Measurements from ENCODE around the gene TMEM47. TPM values are rescaled to one million over a fixed set of nuclear protein-coding genes. Genes with fewer than 3 reads are reported as not detected.

Gene TMEM47
- total and polyA plus RNA-seq, 2 of the 8 experiments (the other 6 are each of a cell fraction or from before 2014, with no cell fraction given), result 24.8 to 28.5 TPM

GRCh38 chrX:34584781-34585180, 72.3 kb downstream of the TMEM47 start:
- no peak overlapping the region for H4K5ac ChIP-seq (ENCODE audit: insufficient read length, low read depth, low read length)

More at GRCh38 chrX:34584781-34585180, 72.3 kb downstream of the TMEM47 start:
- no peak overlapping the region for H2BK5ac ChIP-seq (ENCODE audit: low read depth, low read length)
- H3K9ac ChIP-seq (replicated peaks in 1 of 4; ENCODE audit: extremely low read depth in 1 of 4, low read depth in 3 of 4, low read length in 3 of 4), result no peak overlapping the region
- no peak overlapping the region for H3K4ac ChIP-seq (replicated peaks; ENCODE audit: insufficient read length, low read depth, low read length)
- H3K36me3 ChIP-seq (ENCODE audit: control insufficient read depth in 2 of 4, insufficient read depth in 4 of 4, low read length in 3 of 4), result no peaks in the 10 kb centered on the region
- no peak overlapping the region for H2BK120ac ChIP-seq (replicated peaks; ENCODE audit: low read depth, low read length)
- no peak overlapping the region for H2AK5ac ChIP-seq (ENCODE audit: low read depth, low read length)
- no peak overlapping the region for H2AFZ ChIP-seq (ENCODE audit: low read length)
- no peak overlapping the region for H2BK15ac ChIP-seq (ENCODE audit: low read length)
- H3K79me1 ChIP-seq (ENCODE audit: low read depth, low read length), result no peaks in the 10 kb centered on the region
- no peak overlapping the region for H3K4me2 ChIP-seq (ENCODE audit: insufficient read depth in 1 of 2, low read depth in 2 of 2, low read length in 2 of 2)
- no peak overlapping the region for H3K27ac ChIP-seq (ENCODE audit: low read depth, low read length)
- no peaks in the 10 kb centered on the region for H3K27me3 ChIP-seq (replicated peaks in 1 of 4; ENCODE audit: control insufficient read depth in 3 of 4, extremely low read depth in 1 of 4, insufficient read depth in 3 of 4, low read length in 3 of 4)
- H3K9me3 ChIP-seq (ENCODE audit: insufficient read depth in 2 of 2, low read depth in 1 of 2, low read length in 1 of 2), result no peaks in the 10 kb centered on the region
- H4K20me1 ChIP-seq (replicated peaks in 1 of 2; ENCODE audit: control insufficient read depth in 1 of 2, insufficient read depth in 2 of 2, low read length in 2 of 2), result no peaks in the 10 kb centered on the region
- no peak overlapping the region for H2BK12ac ChIP-seq (ENCODE audit: low read depth, low read length)
- no peak overlapping the region for H4K91ac ChIP-seq (replicated peaks; ENCODE audit: insufficient read length, low read length)
- H3K14ac ChIP-seq (ENCODE audit: insufficient read length), result no peak overlapping the region
- H3K23ac ChIP-seq (ENCODE audit: insufficient read length), result no peak overlapping the region
- POLR2A ChIA-PET (ENCODE audit: partially characterized antibody), result no interaction called here
- H3K18ac ChIP-seq (ENCODE audit: extremely low read depth, low read length), result no peak overlapping the region
- CTCF ChIA-PET (ENCODE audit: partially characterized antibody), result interaction anchor here (1.3 kb wide), 1 partner anchor 63 kb away, joined by 3 read pairs; no protein-coding TSS in a partner anchor
- no peak for FAIRE-seq
- no peak overlapping the region for H3K4me3 ChIP-seq (ENCODE audit: extremely low read depth in 1 of 4, insufficient read depth in 2 of 4, low read depth in 3 of 4, low read length in 4 of 4)
- no peak overlapping the region for H3K56ac ChIP-seq (replicated peaks; ENCODE audit: insufficient read length, low read depth, low read length)
- H4K8ac ChIP-seq (ENCODE audit: extremely low read depth, insufficient read depth, low read length), result no peak overlapping the region
- WGBS, 2 experiments (ENCODE audit: extremely low coverage in 1 of 2, insufficient coverage in 1 of 2, insufficient read length in 1 of 2, insufficient replicate concordance in 2 of 2, low coverage in 1 of 2, low lambda C conversion rate in 2 of 2, missing lambda C conversion rate in 1 of 2), result 90% methylated on average over 1 of the region's 1 CpG; no CpG with 5 or more reads in 1 of the 2 experiments
- no peak for TF ChIP-seq SIN3A (conservative IDR thresholded peaks at IDR 0.05 in 1 of 2, IDR thresholded peaks at IDR 0.05 in 1 of 2; ENCODE audit: low read depth in 1 of 2, low read length in 2 of 2)
- no peak for TF ChIP-seq JUN (IDR thresholded peaks at IDR 0.05; ENCODE audit: low read depth, low read length)
- TF ChIP-seq ASH2L (IDR thresholded peaks at IDR 0.05; ENCODE audit: low read length), result no peak
- no peaks in the 10 kb centered on the region for H3K79me2 ChIP-seq (ENCODE audit: control insufficient read depth in 1 of 2, insufficient read depth in 2 of 2, low read length in 2 of 2)
- 0 out of 7 replicates have a peak, but pooled peaks cover 0 to 2% (median 0%) of the 10 kb centered on the region in 4 experiments for H3K4me1 ChIP-seq (replicated peaks in 1 of 4; ENCODE audit: control insufficient read depth in 3 of 4, insufficient read depth in 4 of 4, low read length in 3 of 4)
- no peak for DNase-seq (ENCODE audit: low read depth in 1 of 2, low spot score in 2 of 2)
- H2BK20ac ChIP-seq (ENCODE audit: low read length), result no peak overlapping the region
- H3K23me2 ChIP-seq (ENCODE audit: low read depth, low read length), result no peaks in the 10 kb centered on the region

All from H1 (cell line).